PC-3 (cell line): Measurements from ENCODE around the gene PLPPR4.

Experiments
- EZH2 ChIP-seq: fragments of 300-600 bp; sonication (generic); IDR thresholded peaks from one replicate; pipeline ENCODE4 v1.6.1; 2017; ENCODE audit warnings: antibody characterized with exemption, mild to moderate bottlenecking, low read length; ENCODE audit not compliant: unreplicated experiment
- TF ChIP-seq, protein P1 (sequence below): fragments of 300-600 bp; sonication (generic); conservative IDR thresholded peaks from 2 replicates; pipeline ENCODE4 v1.5.1; 2017; ENCODE audit warnings: antibody characterized with exemption, low read depth, mild to moderate bottlenecking, low read length

- no peak for TF ChIP-seq EZH2
- TF ChIP-seq, protein P1, sequence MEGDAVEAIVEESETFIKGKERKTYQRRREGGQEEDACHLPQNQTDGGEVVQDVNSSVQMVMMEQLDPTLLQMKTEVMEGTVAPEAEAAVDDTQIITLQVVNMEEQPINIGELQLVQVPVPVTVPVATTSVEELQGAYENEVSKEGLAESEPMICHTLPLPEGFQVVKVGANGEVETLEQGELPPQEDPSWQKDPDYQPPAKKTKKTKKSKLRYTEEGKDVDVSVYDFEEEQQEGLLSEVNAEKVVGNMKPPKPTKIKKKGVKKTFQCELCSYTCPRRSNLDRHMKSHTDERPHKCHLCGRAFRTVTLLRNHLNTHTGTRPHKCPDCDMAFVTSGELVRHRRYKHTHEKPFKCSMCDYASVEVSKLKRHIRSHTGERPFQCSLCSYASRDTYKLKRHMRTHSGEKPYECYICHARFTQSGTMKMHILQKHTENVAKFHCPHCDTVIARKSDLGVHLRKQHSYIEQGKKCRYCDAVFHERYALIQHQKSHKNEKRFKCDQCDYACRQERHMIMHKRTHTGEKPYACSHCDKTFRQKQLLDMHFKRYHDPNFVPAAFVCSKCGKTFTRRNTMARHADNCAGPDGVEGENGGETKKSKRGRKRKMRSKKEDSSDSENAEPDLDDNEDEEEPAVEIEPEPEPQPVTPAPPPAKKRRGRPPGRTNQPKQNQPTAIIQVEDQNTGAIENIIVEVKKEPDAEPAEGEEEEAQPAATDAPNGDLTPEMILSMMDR, result no peak
Observed at GRCh38 chr1:99297923-99298322, 33.6 kb downstream of the PLPPR4 start.
